T-cell (primary cell): ENCODE measurements around the gene IKBKG. TPM values are rescaled to one million over a fixed set of nuclear protein-coding genes. Genes with fewer than 3 reads are reported as not detected.

Experiments
- ATAC-seq, 4 experiments: fragments of 200-7000 bp in 3 of 4; fragments of 150-1000 bp in 1 of 4; cut with Tn5 transposase; replicated peaks in 1 of 4; 1 replicate in 3 of 4; 2 replicates in 1 of 4; pipeline ENCODE4 v1.10.0; 2021; ENCODE audit warnings: moderate library complexity in 3 of 4, mild to moderate bottlenecking in 2 of 4, moderate number of reproducible peaks in 1 of 4
- CTCF ChIA-PET, 2 donors: fragments of 300-600 bp; sonication (Branson Sonifier 250); formaldehyde crosslinking; loops; one replicate each; lab custom pipeline; 2022; ENCODE audit warnings: antibody characterized with exemption in 2 of 2; lab: Charles Lee
- POLR2A ChIA-PET, 2 donors: fragments of 300-600 bp; sonication (Branson Sonifier 250); formaldehyde crosslinking; loops; one replicate each; lab custom pipeline; 2022; ENCODE audit warnings: antibody characterized with exemption in 2 of 2; lab: Charles Lee
- DNase-seq, 35 experiments: peaks; one replicate each; pipeline versions ENCODE4 v3.0.0 to v3.0.0-alpha.2; 2013 to 2023
- H3K27ac ChIP-seq: one replicate; pipeline ENCODE4 v1.5.1; 2013; ENCODE audit warnings: low read length
- H3K27me3 ChIP-seq, 2 experiments: replicated peaks in 1 of 2; 1 replicate in 1 of 2; 2 replicates in 1 of 2; pipeline versions ENCODE4 v1.6.1 to v1.7.0; 2013; ENCODE audit warnings: low read length in 1 of 2, mixed read lengths in 1 of 2; ENCODE audit not compliant: control insufficient read depth in 2 of 2, insufficient read depth in 2 of 2; ENCODE audit errors: extremely low read depth in 1 of 2
- H3K36me3 ChIP-seq, 2 donors: 1 replicate in 1 of 2; 2 replicates in 1 of 2; pipeline versions ENCODE4 v1.6.1 to v1.7.0; 2013; ENCODE audit warnings: low read length in 1 of 2; ENCODE audit not compliant: control insufficient read depth in 2 of 2, insufficient read depth in 1 of 2; ENCODE audit errors: extremely low read depth in 1 of 2
- H3K4me1 ChIP-seq, 2 experiments: 1 replicate in 1 of 2; 2 replicates in 1 of 2; pipeline versions ENCODE4 v1.6.1 to v1.7.0; 2013; ENCODE audit warnings: low read length in 2 of 2, mixed read lengths in 1 of 2; ENCODE audit not compliant: insufficient read depth in 2 of 2, control insufficient read depth in 1 of 2; ENCODE audit errors: extremely low read depth in 1 of 2
- H3K4me3 ChIP-seq, 2 donors: 1 replicate in 1 of 2; 2 replicates in 1 of 2; pipeline versions ENCODE4 v1.5.1 to v1.7.0; 2013; ENCODE audit warnings: mild to moderate bottlenecking in 2 of 2, low read length in 1 of 2, moderate library complexity in 1 of 2; ENCODE audit not compliant: control insufficient read depth in 1 of 2; ENCODE audit errors: extremely low read depth in 1 of 2
- H3K9me3 ChIP-seq: 2 replicates; pipeline ENCODE4 v1.7.0; 2013
- H3K27ac Mint-ChIP-seq, 2 donors: one replicate each; pipeline ENCODE4 v1.8.0; 2020 to 2021; ENCODE audit warnings: mild to moderate bottlenecking in 2 of 2, mixed read lengths in 2 of 2
- H3K27me3 Mint-ChIP-seq, 2 donors: one replicate each; pipeline ENCODE4 v1.8.0; 2021 to 2022; ENCODE audit warnings: mixed read lengths in 2 of 2
- H3K36me3 Mint-ChIP-seq: one replicate; pipeline ENCODE4 v1.8.0; 2021; ENCODE audit warnings: mixed read lengths
- H3K4me1 Mint-ChIP-seq, 3 donors: one replicate each; pipeline ENCODE4 v1.8.0; 2020 to 2022; ENCODE audit warnings: mixed read lengths in 3 of 3, mild to moderate bottlenecking in 1 of 3
- H3K4me3 Mint-ChIP-seq, 3 donors: one replicate each; pipeline ENCODE4 v1.8.0; 2020 to 2022; ENCODE audit warnings: mild to moderate bottlenecking in 3 of 3, mixed read lengths in 3 of 3, moderate library complexity in 3 of 3
- H3K9me3 Mint-ChIP-seq, 3 donors: one replicate each; pipeline ENCODE4 v1.8.0; 2020 to 2022; ENCODE audit warnings: mixed read lengths in 3 of 3
- WGBS: methylation state at CpG from one replicate; pipeline ENCODE4 v1.1.5; 2013; ENCODE audit warnings: missing lambda C conversion rate; ENCODE audit not compliant: insufficient coverage; 5-methylcytosine and 5-hydroxymethylcytosine counted together
- total RNA-seq, 35 experiments: library from RNA in 6 of 35; stranded (reverse) in 6 of 35; fragments of 120-200 nt in 1 of 35; gene quantifications; one replicate each; pipeline versions ENCODE4 v1.2.1 to v1.2.4 and lab custom pipeline; 2013 to 2026

IKBKG gene
- total RNA-seq, 5 donors from 2014 or later (not counting 1 experiment from before 2014, with no cell fraction given): 32.4 to 59.1 (median 54.0) TPM

GRCh38 chrX:154541589-154541895, 5.9 kb upstream of the IKBKG start:
- CTCF ChIA-PET: no interaction called here

DNA sequence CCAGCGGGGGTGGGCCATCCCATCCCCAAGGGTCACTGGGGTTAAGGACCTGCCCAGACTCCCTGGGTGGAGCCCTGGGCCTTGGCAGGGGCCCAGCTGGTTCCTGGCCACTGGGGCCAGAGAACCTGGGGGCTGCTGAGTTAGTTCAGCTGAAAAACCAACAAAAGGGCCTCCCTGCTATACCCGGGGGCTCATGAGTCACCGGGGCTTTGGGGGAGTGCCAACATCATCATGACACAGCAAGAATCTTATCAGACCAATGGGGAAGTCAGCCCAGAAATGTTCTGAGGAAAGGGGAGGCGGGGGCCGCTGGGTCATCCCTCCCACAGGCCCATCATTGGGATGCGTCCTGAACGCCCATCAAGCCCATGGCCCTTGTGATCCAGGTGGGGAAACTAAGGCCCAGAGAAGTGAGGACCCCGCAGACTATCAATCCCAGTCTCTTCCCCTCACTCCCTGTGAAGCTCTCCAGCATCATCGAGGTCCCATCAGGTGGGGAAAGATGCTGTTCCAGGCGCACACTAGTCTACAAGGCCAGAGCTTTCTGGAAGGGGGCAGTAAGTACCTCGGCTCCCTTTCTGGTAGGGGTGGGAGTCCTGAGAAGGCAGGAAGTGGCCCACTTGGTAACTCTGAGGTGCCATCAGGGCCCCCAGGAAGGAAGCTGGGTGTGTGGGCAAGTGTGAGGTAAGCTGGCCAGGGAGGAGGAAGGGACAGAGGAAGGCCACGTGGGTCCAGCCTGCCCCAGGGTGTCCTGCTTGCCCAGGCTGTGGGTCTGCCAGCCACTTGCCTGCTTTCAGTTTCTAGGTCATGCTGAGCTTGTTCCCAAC, 5.3 kb upstream of the IKBKG start:
- no peaks in the 10 kb centered on the region for H3K9me3 Mint-ChIP-seq
- peaks cover 2% of the 10 kb centered on the region for H3K36me3 Mint-ChIP-seq
- peaks cover 0 to 12% of the 10 kb centered on the region in 2 donors for H3K36me3 ChIP-seq
- no CpG with 5 or more reads among the region's 12 CpGs for WGBS
- peak in 12 of 35 experiments; percentile 10 to 38 (median 24) for DNase-seq
- no peaks in the 10 kb centered on the region for H3K27me3 ChIP-seq
- peaks cover 0 to 52% of the 10 kb centered on the region in 2 experiments for H3K4me1 ChIP-seq
- no peaks in the 10 kb centered on the region for H3K9me3 ChIP-seq
- peaks cover 0 to 6% of the 10 kb centered on the region in 2 donors for H3K27me3 Mint-ChIP-seq
- peak overlapping the region; percentile 67 for H3K27ac ChIP-seq
- peaks cover 24 to 38% (median 33%) of the 10 kb centered on the region in 3 donors for H3K4me1 Mint-ChIP-seq
- CTCF ChIA-PET: interaction anchor here in 1 of 2 donors (0.6 kb wide), 1 partner anchor 112 kb away, joined by 3 read pairs; no protein-coding TSS in a partner anchor
- peak overlapping the region; percentile 59 to 73 (median 61) for H3K4me3 Mint-ChIP-seq
- no peak for ATAC-seq
- H3K4me3 ChIP-seq: peak overlapping the region in 1 of 2 donors; percentile 12
- peak overlapping the region; percentile 84 to 90 for H3K27ac Mint-ChIP-seq
- POLR2A ChIA-PET: interaction anchor here in 1 of 2 donors (0.5 kb wide), 1 partner anchor 182 kb away, joined by 10 read pairs; no protein-coding TSS in a partner anchor

More at GRCh38 chrX:154541589-154541895, 5.9 kb upstream of the IKBKG start:
- ATAC-seq: no peak
- POLR2A ChIA-PET: no interaction called here
- H3K4me1 Mint-ChIP-seq: peaks cover 24 to 38% (median 33%) of the 10 kb centered on the region in 3 donors
- no peak overlapping the region for H3K4me3 Mint-ChIP-seq
- H3K27ac ChIP-seq: peak overlapping the region; percentile 67
- DNase-seq: no peak
- H3K36me3 Mint-ChIP-seq: peaks cover 2% of the 10 kb centered on the region
- no peaks in the 10 kb centered on the region for H3K9me3 Mint-ChIP-seq
- H3K4me1 ChIP-seq: peaks cover 0 to 52% of the 10 kb centered on the region in 2 experiments
- peaks cover 0 to 12% of the 10 kb centered on the region in 2 donors for H3K36me3 ChIP-seq
- no peaks in the 10 kb centered on the region for H3K9me3 ChIP-seq
- no CpG with 5 or more reads among the region's 5 CpGs for WGBS
- H3K27me3 ChIP-seq: no peaks in the 10 kb centered on the region
- peaks cover 0 to 6% of the 10 kb centered on the region in 2 donors for H3K27me3 Mint-ChIP-seq
- H3K4me3 ChIP-seq: no peak overlapping the region
- no peak overlapping the region for H3K27ac Mint-ChIP-seq

DNA sequence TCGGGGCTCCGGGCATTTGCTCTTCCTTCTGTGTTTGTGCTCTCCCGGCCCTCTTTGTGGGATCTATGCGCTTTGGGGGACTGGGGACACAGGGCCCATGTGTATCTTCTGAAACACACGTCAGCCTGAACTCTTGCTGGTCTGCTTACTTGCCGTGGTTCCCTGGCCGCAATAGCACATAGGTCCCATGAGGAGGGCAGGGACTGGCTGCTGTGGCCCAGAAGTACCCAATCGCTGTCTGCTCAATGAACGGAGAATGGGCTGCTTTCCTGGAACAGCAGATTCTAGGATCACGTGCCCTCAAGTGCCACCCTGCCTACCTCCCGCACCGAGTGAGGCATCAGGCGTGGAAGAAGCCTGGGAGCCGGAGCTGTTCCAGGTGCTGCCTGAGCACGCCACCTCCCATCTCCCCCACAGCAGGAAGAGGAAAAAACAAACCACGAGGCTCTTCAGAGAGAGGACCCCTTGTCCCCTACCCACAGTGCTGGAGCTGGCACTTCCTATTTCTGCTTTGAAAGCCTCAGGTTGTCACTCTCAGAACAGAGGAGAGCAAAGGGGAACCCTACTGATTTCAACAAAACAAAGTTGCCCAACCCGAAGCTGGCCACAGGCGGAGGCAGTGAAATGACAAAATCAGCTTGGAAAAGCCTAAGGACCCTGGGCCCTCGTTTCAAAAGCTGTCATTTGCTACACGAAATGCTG, 4.5 kb upstream of the IKBKG start:
- Histone ChIP-seq H3K9me3 (no peaks in the 10 kb centered on the region), H3K4me1 (peaks cover 0 to 52% of the 10 kb centered on the region in 2 experiments), H3K4me3 (peak overlapping the region in 1 of 2 donors; percentile 12), H3K36me3 (peaks cover 0 to 12% of the 10 kb centered on the region in 2 donors), H3K27me3 (no peaks in the 10 kb centered on the region), H3K27ac (peak overlapping the region; percentile 67)
- H3K4me1 Mint-ChIP-seq: peaks cover 27 to 39% (median 34%) of the 10 kb centered on the region in 3 donors
- DNase-seq: peak in 3 of 35 experiments; percentile 7 to 46 (median 30)
- H3K27me3 Mint-ChIP-seq: peaks cover 0 to 6% of the 10 kb centered on the region in 2 donors
- CTCF ChIA-PET: interaction anchor here in 1 of 2 donors (0.6 kb wide), 1 partner anchor 113 kb away, joined by 3 read pairs; no protein-coding TSS in a partner anchor
- ATAC-seq: no peak
- WGBS: 39% methylated on average over 3 of the region's 20 CpGs
- peak overlapping the region; percentile 59 to 73 (median 61) for H3K4me3 Mint-ChIP-seq
- POLR2A ChIA-PET: interaction anchor here in 1 of 2 donors (0.5 kb wide), 1 partner anchor 182 kb away, joined by 10 read pairs; no protein-coding TSS in a partner anchor
- peak overlapping the region; percentile 84 to 90 for H3K27ac Mint-ChIP-seq
- no peaks in the 10 kb centered on the region for H3K9me3 Mint-ChIP-seq
- peaks cover 2% of the 10 kb centered on the region for H3K36me3 Mint-ChIP-seq

GRCh38 chrX:154545673-154546274, 1.6 kb upstream of the IKBKG start:
- peak overlapping the region; percentile 70 to 90 (median 75) for H3K4me3 Mint-ChIP-seq
- ChIA-PET CTCF (interaction anchor here in 1 of 2 donors (0.6 kb wide), 3 partner anchors 12 to 238 kb away, joined by 3 to 5 read pairs (median 3); no protein-coding TSS in a partner anchor), POLR2A (interaction anchor here in 1 of 2 donors (0.7 to 1.0 kb wide), 2 partner anchors 29 to 717 kb away, joined by 7 to 11 read pairs; no protein-coding TSS in a partner anchor)
- Histone ChIP-seq H3K27me3 (no peaks in the 10 kb centered on the region), H3K36me3 (peaks cover 0 to 12% of the 10 kb centered on the region in 2 donors), H3K4me3 (peak overlapping the region in 1 of 2 donors; percentile 87), H3K27ac (peak overlapping the region; percentile 44), H3K9me3 (no peaks in the 10 kb centered on the region), H3K4me1 (peaks cover 3 to 71% of the 10 kb centered on the region in 2 experiments)
- H3K9me3 Mint-ChIP-seq: no peaks in the 10 kb centered on the region
- ATAC-seq (no peak), DNase-seq (no peak)
- peaks cover 6% of the 10 kb centered on the region for H3K36me3 Mint-ChIP-seq
- peaks cover 42 to 57% (median 44%) of the 10 kb centered on the region in 3 donors for H3K4me1 Mint-ChIP-seq
- peak overlapping the region; percentile 27 to 61 for H3K27ac Mint-ChIP-seq
- H3K27me3 Mint-ChIP-seq: peaks cover 0 to 4% of the 10 kb centered on the region in 2 donors
- 96% methylated on average over 7 of the region's 17 CpGs for WGBS

DNA sequence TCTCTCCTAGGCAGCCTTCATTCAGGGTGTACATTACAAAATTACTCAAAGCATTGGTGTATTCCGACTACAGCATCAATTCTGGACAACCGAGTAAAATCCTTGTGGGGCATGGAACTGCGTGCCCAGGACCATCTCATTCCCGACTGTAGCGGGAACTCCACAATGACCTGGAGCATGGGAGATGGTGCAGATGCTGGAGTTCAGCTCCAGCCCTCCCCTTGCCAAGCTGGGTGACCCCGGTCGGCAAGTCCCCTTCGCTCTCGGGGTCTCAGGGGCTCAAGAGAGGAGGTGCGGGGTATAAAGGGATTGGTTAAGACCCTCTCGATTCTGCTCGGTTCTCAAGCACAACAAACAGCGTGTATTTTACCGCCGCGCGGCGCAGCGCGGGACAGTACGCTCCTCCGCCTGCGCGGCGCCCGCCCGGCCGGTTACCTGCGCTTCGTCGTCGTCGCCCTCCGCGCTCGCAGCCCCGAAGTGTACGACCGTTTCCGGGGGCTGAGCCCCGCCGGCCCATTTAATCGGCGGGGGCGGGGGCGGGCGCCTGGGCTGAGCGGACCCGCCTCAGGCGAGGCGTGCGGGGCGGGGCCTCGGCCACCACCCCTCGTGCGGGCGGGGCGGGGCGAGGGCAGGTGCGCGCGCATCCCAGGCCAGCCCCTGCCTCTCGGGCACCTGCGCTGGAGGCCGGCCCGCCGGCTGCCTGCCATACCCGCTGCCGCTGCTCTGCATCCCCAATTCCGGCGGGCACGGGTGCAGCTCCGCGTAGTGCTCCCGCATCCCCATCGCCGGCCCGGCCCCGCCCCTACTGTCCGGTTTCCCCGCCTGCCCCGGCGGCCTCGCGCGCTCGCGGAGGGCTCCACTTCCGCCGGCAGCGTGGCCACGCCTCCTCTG, 821 bp upstream of the IKBKG start, which contains the start of gene G6PD:
Gene G6PD, minus strand, starts transcription at position 493 of the 891 bp plus-strand sequence. CDS start 691 bp downstream, outside the sequence.
- Mint-ChIP-seq H3K27ac (peak within 1 kb of the TSS; percentile 86 to 92), H3K36me3 (peaks cover 6% of the 10 kb centered on the region), H3K27me3 (peaks cover 0 to 7% of the 10 kb centered on the region in 2 donors), H3K4me1 (peaks cover 46 to 60% (median 48%) of the 10 kb centered on the region in 3 donors), H3K9me3 (no peaks in the 10 kb centered on the region), H3K4me3 (peak within 1 kb of the TSS; percentile 84 to 90 (median 90))
- peak in 32 of 35 experiments; percentile 52 to 87 (median 72) for DNase-seq
- Histone ChIP-seq H3K27ac (peak within 1 kb of the TSS; percentile 83), H3K27me3 (no peaks in the 10 kb centered on the region), H3K36me3 (peaks cover 0 to 11% of the 10 kb centered on the region in 2 donors), H3K4me3 (peak within 1 kb of the TSS; percentile 65 to 87), H3K9me3 (no peaks in the 10 kb centered on the region), H3K4me1 (peaks cover 3 to 68% of the 10 kb centered on the region in 2 experiments)
- WGBS: 2% methylated on average over 73 of the region's 92 CpGs
- ChIA-PET CTCF (no interaction called here), POLR2A (interaction anchor here in 1 of 2 donors (0.6 kb wide), 1 partner anchor 230 kb away, joined by 7 read pairs; no protein-coding TSS in a partner anchor)
- peak; percentile 72 to 79 (median 75) for ATAC-seq
